Measurements from ENCODE around the gene PDE2A. TPM values are rescaled to one million over a fixed set of nuclear protein-coding genes. Genes with fewer than 3 reads are reported as not detected.
A peak's percentile ranks its signal among the peaks of the same experiment; 100 is the strongest.

PDE2A gene
- total and polyA plus RNA-seq, 2 of the 4 experiments (the other 2 are of a cell fraction) = 0.02 TPM; not detected in 1

DNA sequence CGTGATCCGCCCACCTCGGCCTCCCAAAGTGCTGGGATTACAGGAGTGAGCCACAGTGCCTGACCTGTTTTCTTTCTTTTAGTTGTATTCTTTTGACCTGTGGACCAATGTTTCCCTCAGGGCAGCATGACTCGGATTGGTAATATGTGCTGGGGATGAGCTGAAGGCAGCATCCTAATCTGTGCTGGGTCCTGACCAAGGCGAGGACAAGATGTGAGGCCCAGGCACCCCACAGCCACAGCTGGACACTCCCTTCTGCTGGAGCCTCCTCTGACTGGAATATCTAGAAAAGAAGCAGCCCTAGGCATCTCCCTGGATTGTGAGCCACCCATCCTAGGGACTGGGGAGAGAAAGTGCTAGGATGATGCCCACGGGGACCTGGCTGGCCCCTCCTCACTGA, 105.4 kb downstream of the PDE2A start:
- DNase-seq (no peak), ATAC-seq (ENCODE audit: low read depth) (no peak)
- Histone ChIP-seq H2AK9ac (replicated peaks; ENCODE audit: low read depth, low read length, poor library complexity) (no peak overlapping the region), H3K27ac (ENCODE audit: insufficient read depth, low read length) (no peak overlapping the region), H3K56ac (ENCODE audit: extremely low read depth, insufficient read depth, low read length) (no peak overlapping the region), H3K9ac (ENCODE audit: low read depth, low read length) (no peak overlapping the region), H2BK5ac (ENCODE audit: low read depth, low read length, poor library complexity, severe bottlenecking) (no peak overlapping the region), H4K20me1 (ENCODE audit: insufficient read depth, low read length) (no peaks in the 10 kb centered on the region), H3K4me1 (ENCODE audit: control insufficient read depth, insufficient read depth, low read length) (0 out of 2 replicates have a peak, but pooled peaks cover 1% of the 10 kb centered on the region), H4K5ac (ENCODE audit: low read depth, low read length) (no peak overlapping the region), H2BK20ac (ENCODE audit: low read depth, low read length) (0 out of 2 replicates have a peak overlapping the region, but pooled peaks have one; percentile 24), H2AFZ (replicated peaks; ENCODE audit: low read length, poor library complexity) (peak overlapping the region; percentile 26), H4K91ac (ENCODE audit: insufficient read depth, low read depth, low read length) (no peak overlapping the region), H3K27me3 (ENCODE audit: control insufficient read depth, insufficient read depth, low read length) (peaks cover 6% of the 10 kb centered on the region), H2BK15ac (ENCODE audit: low read depth, low read length) (peak overlapping the region; percentile 39; the same call in 1 of the 3 replicates), H3K9me1 (ENCODE audit: insufficient read depth, low read length) (peaks cover 4% of the 10 kb centered on the region; the same call in 1 of the 2 replicates), H2BK120ac (ENCODE audit: low read depth, low read length) (0 out of 2 replicates have a peak overlapping the region, but pooled peaks have one; percentile 23), H3K9me3 (ENCODE audit: control insufficient read depth, insufficient read depth, low read length) (no peaks in the 10 kb centered on the region), H3K18ac (ENCODE audit: low read depth, low read length) (no peak overlapping the region), H3K4me2 (ENCODE audit: low read depth, low read length) (no peak overlapping the region), H3K4ac (ENCODE audit: low read depth, low read length) (no peak overlapping the region), H3K14ac (replicated peaks; ENCODE audit: low read depth, low read length) (0 out of 2 replicates have a peak overlapping the region, but pooled peaks have one; percentile 8), H4K8ac (ENCODE audit: low read depth in 2 of 2, low read length in 2 of 2) (no peak overlapping the region), H3K36me3 (ENCODE audit: control insufficient read depth, insufficient read depth, low read length) (no peaks in the 10 kb centered on the region), H3K79me1 (ENCODE audit: low read depth in 1 of 2, low read length in 2 of 2) (no peaks in the 10 kb centered on the region), H2AK5ac (ENCODE audit: low read depth, low read length) (peak overlapping the region; percentile 67; the same call in 1 of the 2 replicates), H3K23ac (ENCODE audit: low read depth, low read length) (no peak overlapping the region), H3K4me3 (ENCODE audit: insufficient read depth, low read depth, low read length) (no peak overlapping the region)
- no CpG with 5 or more reads among the region's 6 CpGs for WGBS, 2 experiments (ENCODE audit: extremely low coverage in 2 of 2, insufficient read length in 1 of 2)
- no TSS peak for BruUV-seq (replicated peaks)
- in situ Hi-C loops (cut with MboI; ENCODE audit: low sequenced_read_pairs) = no loop called here
- dilution Hi-C loops (cut with HindIII; ENCODE audit: low sequenced_read_pairs, unreplicated experiment) = no loop called here
- CTCF ChIA-PET = no interaction called here
- intact Hi-C loops (cut with micrococcal nuclease) = no loop called here
- TF ChIP-seq NFE2L2 (IDR thresholded peaks at IDR 0.05; ENCODE audit: low read depth, low read length) (no peak), POLR2A (IDR thresholded peaks at IDR 0.05; ENCODE audit: low read depth, low read length) (no peak), CEBPB (IDR thresholded peaks at IDR 0.05; ENCODE audit: low read depth, low read length) (no peak), FOS (IDR thresholded peaks at IDR 0.05; ENCODE audit: low read depth, low read length) (no peak), RFX5 (IDR thresholded peaks at IDR 0.05; ENCODE audit: low read depth, low read length) (no peak), RCOR1 (IDR thresholded peaks at IDR 0.05; ENCODE audit: insufficient replicate concordance, low read length) (no peak), BHLHE40 (IDR thresholded peaks at IDR 0.05; ENCODE audit: low read depth, low read length) (no peak), RAD21 (IDR thresholded peaks at IDR 0.05; ENCODE audit: low read length) (no peak), MXI1 (IDR thresholded peaks at IDR 0.05; ENCODE audit: borderline replicate concordance, low read depth, low read length) (no peak), MAZ (IDR thresholded peaks at IDR 0.05; ENCODE audit: borderline replicate concordance, low read depth, low read length) (no peak), SMC3 (IDR thresholded peaks at IDR 0.05; ENCODE audit: low read depth, low read length) (no peak), MAFK (IDR thresholded peaks at IDR 0.05; ENCODE audit: low read depth, low read length) (no peak), CHD1 (IDR thresholded peaks at IDR 0.05; ENCODE audit: low read depth, low read length) (no peak)
- TF ChIP-seq, protein P1, sequence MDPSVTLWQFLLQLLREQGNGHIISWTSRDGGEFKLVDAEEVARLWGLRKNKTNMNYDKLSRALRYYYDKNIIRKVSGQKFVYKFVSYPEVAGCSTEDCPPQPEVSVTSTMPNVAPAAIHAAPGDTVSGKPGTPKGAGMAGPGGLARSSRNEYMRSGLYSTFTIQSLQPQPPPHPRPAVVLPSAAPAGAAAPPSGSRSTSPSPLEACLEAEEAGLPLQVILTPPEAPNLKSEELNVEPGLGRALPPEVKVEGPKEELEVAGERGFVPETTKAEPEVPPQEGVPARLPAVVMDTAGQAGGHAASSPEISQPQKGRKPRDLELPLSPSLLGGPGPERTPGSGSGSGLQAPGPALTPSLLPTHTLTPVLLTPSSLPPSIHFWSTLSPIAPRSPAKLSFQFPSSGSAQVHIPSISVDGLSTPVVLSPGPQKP (IDR thresholded peaks at IDR 0.05; ENCODE audit: borderline replicate concordance, low read depth, low read length) = no peak
- TF ChIP-seq, protein P2, sequence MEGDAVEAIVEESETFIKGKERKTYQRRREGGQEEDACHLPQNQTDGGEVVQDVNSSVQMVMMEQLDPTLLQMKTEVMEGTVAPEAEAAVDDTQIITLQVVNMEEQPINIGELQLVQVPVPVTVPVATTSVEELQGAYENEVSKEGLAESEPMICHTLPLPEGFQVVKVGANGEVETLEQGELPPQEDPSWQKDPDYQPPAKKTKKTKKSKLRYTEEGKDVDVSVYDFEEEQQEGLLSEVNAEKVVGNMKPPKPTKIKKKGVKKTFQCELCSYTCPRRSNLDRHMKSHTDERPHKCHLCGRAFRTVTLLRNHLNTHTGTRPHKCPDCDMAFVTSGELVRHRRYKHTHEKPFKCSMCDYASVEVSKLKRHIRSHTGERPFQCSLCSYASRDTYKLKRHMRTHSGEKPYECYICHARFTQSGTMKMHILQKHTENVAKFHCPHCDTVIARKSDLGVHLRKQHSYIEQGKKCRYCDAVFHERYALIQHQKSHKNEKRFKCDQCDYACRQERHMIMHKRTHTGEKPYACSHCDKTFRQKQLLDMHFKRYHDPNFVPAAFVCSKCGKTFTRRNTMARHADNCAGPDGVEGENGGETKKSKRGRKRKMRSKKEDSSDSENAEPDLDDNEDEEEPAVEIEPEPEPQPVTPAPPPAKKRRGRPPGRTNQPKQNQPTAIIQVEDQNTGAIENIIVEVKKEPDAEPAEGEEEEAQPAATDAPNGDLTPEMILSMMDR (conservative IDR thresholded peaks at IDR 0.05; ENCODE audit: low read depth, low read length) = no peak
- TF ChIP-seq, protein P3, sequence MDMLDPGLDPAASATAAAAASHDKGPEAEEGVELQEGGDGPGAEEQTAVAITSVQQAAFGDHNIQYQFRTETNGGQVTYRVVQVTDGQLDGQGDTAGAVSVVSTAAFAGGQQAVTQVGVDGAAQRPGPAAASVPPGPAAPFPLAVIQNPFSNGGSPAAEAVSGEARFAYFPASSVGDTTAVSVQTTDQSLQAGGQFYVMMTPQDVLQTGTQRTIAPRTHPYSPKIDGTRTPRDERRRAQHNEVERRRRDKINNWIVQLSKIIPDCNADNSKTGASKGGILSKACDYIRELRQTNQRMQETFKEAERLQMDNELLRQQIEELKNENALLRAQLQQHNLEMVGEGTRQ (IDR thresholded peaks at IDR 0.05; ENCODE audit: low read depth, low read length) = no peak
- POLR2A ChIA-PET (ENCODE audit: unreplicated experiment) = no interaction called here

Data from IMR-90 (cell line).